ENCODE data around the gene LRRC8C.

DNA sequence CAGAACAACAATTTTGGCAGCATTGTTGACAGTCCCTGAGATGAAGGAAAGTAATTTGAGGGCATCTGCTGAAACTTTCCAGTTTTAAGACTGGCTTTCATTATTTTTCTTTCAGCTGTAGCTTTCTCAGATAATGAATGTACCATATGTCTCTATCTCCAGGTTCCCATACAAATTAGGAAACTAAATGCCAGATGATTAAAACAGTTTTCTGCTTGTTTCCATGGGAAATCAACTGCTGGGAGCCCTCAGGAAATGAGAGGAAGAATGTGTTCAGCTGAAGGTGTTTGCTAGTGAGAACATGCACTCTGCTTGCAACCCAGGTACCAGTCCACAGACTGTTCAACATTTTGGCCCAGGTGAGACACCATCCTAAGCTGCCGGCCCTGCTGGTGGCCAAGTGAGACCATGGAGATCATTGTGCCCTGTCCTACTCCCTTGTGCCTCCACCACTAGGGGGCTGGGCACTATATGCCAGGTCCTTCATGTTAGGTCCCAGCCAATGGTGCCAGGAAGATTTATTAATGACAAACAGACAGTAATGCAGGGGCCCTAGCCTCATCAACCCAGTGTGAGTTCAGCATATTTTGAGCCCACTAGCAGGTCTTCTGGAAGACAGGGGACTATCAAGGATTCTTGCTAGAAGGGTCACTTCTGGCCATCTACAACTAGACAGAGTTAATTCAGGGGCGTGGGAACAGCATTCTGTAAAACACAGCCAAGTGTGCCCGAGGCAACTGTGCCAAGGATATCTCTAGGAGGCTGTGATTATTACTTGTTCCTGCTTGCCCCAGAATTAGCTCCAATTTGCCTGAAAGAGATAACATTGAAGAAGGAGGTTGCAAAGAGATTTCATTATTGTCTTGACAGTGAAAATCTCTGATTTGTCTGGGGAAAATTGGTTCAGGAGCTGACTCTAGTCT, 17.0 kb upstream of the LRRC8C start:
- TF ChIP-seq, protein P1, sequence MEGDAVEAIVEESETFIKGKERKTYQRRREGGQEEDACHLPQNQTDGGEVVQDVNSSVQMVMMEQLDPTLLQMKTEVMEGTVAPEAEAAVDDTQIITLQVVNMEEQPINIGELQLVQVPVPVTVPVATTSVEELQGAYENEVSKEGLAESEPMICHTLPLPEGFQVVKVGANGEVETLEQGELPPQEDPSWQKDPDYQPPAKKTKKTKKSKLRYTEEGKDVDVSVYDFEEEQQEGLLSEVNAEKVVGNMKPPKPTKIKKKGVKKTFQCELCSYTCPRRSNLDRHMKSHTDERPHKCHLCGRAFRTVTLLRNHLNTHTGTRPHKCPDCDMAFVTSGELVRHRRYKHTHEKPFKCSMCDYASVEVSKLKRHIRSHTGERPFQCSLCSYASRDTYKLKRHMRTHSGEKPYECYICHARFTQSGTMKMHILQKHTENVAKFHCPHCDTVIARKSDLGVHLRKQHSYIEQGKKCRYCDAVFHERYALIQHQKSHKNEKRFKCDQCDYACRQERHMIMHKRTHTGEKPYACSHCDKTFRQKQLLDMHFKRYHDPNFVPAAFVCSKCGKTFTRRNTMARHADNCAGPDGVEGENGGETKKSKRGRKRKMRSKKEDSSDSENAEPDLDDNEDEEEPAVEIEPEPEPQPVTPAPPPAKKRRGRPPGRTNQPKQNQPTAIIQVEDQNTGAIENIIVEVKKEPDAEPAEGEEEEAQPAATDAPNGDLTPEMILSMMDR (IDR thresholded peaks at IDR 0.05 in 8 of 11, conservative IDR thresholded peaks at IDR 0.05 in 3 of 11) = peak in 8 of 11 experiments; percentile 19 to 62 (median 56)
- TF ChIP-seq POLR2AphosphoS5 (IDR thresholded peaks at IDR 0.05) = no peak
- no peak for TF ChIP-seq POLR2A (IDR thresholded peaks at IDR 0.05)

All from spleen (tissue), 7 donors.